ENCODE measurements around the gene CBR3.

CBR3 gene

DNA sequence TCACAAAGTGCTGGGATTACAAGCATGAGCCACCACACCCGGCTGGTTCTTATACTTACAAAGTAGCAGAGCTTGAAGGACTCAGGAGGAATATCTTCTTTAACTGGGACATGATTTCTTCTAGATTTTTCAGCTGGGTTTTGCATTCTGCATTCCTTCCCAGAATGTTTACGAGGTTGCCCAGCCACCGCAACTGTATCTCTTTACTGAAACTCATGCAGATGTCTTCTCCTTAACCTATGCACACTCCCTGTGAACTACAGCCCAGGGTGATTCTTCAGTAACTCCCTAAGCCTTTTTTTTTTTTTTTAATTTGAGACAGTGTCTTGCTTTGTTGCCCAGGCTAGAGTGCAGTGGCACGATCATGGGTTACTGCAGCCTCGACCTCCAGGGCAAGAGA, 13.0 kb downstream of the CBR3 start:
- ATAC-seq: no peak
- TF ChIP-seq ZNF8 (CRISPR knock-in tag; IDR thresholded peaks at IDR 0.05) (no peak), ARNTL (CRISPR knock-in tag; IDR thresholded peaks at IDR 0.05; ENCODE audit: borderline replicate concordance, low read depth) (no peak), ESRRG (CRISPR knock-in tag; IDR thresholded peaks at IDR 0.05) (no peak), BACH2 (CRISPR knock-in tag; IDR thresholded peaks at IDR 0.05; ENCODE audit: borderline replicate concordance) (no peak), TSHZ2 (CRISPR knock-in tag; IDR thresholded peaks at IDR 0.05) (no peak), ZC3H10 (CRISPR knock-in tag; IDR thresholded peaks at IDR 0.05) (no peak), ZFP30 (CRISPR knock-in tag; IDR thresholded peaks at IDR 0.05) (no peak), OSR1 (CRISPR knock-in tag; IDR thresholded peaks at IDR 0.05) (no peak), TOX (CRISPR knock-in tag; IDR thresholded peaks at IDR 0.05; ENCODE audit: borderline replicate concordance) (no peak), RARB (CRISPR knock-in tag; IDR thresholded peaks at IDR 0.05) (no peak), ZFP3 (CRISPR knock-in tag; IDR thresholded peaks at IDR 0.05) (no peak), TCF4 (CRISPR knock-in tag; IDR thresholded peaks at IDR 0.05; ENCODE audit: borderline replicate concordance) (no peak), ZNF565 (CRISPR knock-in tag; conservative IDR thresholded peaks at IDR 0.05; ENCODE audit: low read depth) (no peak)
- TF ChIP-seq, protein P1, sequence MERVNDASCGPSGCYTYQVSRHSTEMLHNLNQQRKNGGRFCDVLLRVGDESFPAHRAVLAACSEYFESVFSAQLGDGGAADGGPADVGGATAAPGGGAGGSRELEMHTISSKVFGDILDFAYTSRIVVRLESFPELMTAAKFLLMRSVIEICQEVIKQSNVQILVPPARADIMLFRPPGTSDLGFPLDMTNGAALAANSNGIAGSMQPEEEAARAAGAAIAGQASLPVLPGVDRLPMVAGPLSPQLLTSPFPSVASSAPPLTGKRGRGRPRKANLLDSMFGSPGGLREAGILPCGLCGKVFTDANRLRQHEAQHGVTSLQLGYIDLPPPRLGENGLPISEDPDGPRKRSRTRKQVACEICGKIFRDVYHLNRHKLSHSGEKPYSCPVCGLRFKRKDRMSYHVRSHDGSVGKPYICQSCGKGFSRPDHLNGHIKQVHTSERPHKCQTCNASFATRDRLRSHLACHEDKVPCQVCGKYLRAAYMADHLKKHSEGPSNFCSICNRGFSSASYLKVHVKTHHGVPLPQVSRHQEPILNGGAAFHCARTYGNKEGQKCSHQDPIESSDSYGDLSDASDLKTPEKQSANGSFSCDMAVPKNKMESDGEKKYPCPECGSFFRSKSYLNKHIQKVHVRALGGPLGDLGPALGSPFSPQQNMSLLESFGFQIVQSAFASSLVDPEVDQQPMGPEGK (CRISPR knock-in tag; IDR thresholded peaks at IDR 0.05; ENCODE audit: borderline replicate concordance): no peak
- TF ChIP-seq, protein P2, sequence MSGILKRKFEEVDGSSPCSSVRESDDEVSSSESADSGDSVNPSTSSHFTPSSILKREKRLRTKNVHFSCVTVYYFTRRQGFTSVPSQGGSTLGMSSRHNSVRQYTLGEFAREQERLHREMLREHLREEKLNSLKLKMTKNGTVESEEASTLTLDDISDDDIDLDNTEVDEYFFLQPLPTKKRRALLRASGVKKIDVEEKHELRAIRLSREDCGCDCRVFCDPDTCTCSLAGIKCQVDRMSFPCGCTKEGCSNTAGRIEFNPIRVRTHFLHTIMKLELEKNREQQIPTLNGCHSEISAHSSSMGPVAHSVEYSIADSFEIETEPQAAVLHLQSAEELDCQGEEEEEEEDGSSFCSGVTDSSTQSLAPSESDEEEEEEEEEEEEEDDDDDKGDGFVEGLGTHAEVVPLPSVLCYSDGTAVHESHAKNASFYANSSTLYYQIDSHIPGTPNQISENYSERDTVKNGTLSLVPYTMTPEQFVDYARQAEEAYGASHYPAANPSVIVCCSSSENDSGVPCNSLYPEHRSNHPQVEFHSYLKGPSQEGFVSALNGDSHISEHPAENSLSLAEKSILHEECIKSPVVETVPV (CRISPR knock-in tag; IDR thresholded peaks at IDR 0.05): no peak

DNA sequence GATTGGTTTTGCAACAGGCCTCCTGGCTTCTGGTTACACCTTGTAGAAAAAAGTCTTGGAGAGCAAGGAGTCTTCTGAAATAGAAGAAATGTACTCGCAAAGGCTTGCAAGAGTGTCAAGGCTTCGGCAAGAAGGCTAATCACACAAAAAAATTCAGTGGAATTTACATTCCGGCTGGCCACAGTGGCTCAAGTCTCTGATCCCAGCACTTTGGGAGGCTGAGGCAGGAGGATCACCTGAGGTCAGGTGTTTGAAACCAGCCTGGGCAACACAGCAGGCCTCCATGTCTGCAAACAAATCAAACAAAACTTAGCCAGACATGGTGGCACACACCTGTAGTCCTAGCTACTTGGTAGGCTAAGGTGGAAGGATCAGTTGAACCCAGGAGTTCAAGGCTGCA, 14.0 kb downstream of the CBR3 start:
- ATAC-seq: no peak
- TF ChIP-seq ZFP30 (CRISPR knock-in tag; IDR thresholded peaks at IDR 0.05) (no peak), BACH2 (CRISPR knock-in tag; IDR thresholded peaks at IDR 0.05; ENCODE audit: borderline replicate concordance) (no peak), GLIS3 (CRISPR knock-in tag; IDR thresholded peaks at IDR 0.05) (no peak), CREB5 (CRISPR knock-in tag; IDR thresholded peaks at IDR 0.05; ENCODE audit: low read depth) (no peak), TSHZ2 (CRISPR knock-in tag; IDR thresholded peaks at IDR 0.05) (no peak), ZNF8 (CRISPR knock-in tag; IDR thresholded peaks at IDR 0.05) (no peak), ARNTL (CRISPR knock-in tag; IDR thresholded peaks at IDR 0.05; ENCODE audit: borderline replicate concordance, low read depth) (no peak), OSR1 (CRISPR knock-in tag; IDR thresholded peaks at IDR 0.05) (no peak), ESRRG (CRISPR knock-in tag; IDR thresholded peaks at IDR 0.05) (no peak), ZC3H10 (CRISPR knock-in tag; IDR thresholded peaks at IDR 0.05) (no peak), ZNF565 (CRISPR knock-in tag; conservative IDR thresholded peaks at IDR 0.05; ENCODE audit: low read depth) (no peak), PPARA (CRISPR knock-in tag; IDR thresholded peaks at IDR 0.05; ENCODE audit: borderline replicate concordance) (no peak), CSDC2 (CRISPR knock-in tag; IDR thresholded peaks at IDR 0.05) (no peak), SNAI2 (CRISPR knock-in tag; IDR thresholded peaks at IDR 0.05) (no peak), TCF4 (CRISPR knock-in tag; IDR thresholded peaks at IDR 0.05; ENCODE audit: borderline replicate concordance) (no peak), RARB (CRISPR knock-in tag; IDR thresholded peaks at IDR 0.05) (no peak), ZFP3 (CRISPR knock-in tag; IDR thresholded peaks at IDR 0.05) (no peak)
- TF ChIP-seq, protein P2 (CRISPR knock-in tag; IDR thresholded peaks at IDR 0.05): no peak
- TF ChIP-seq, protein P3, sequence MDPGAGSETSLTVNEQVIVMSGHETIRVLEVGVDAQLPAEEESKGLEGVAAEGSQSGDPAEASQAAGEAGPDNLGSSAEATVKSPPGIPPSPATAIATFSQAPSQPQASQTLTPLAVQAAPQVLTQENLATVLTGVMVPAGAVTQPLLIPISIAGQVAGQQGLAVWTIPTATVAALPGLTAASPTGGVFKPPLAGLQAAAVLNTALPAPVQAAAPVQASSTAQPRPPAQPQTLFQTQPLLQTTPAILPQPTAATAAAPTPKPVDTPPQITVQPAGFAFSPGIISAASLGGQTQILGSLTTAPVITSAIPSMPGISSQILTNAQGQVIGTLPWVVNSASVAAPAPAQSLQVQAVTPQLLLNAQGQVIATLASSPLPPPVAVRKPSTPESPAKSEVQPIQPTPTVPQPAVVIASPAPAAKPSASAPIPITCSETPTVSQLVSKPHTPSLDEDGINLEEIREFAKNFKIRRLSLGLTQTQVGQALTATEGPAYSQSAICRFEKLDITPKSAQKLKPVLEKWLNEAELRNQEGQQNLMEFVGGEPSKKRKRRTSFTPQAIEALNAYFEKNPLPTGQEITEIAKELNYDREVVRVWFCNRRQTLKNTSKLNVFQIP (CRISPR knock-in tag; IDR thresholded peaks at IDR 0.05; ENCODE audit: borderline replicate concordance, low read depth): no peak
- TF ChIP-seq, protein P1 (CRISPR knock-in tag; IDR thresholded peaks at IDR 0.05; ENCODE audit: borderline replicate concordance): no peak

All from SK-N-SH treated with all-trans-retinoic acid at 6 μM for 48 hours (cell line).